Fibroblast of the aortic adventitia (primary cell): Measurements from ENCODE around the gene SYTL5. TPM values are rescaled to one million over a fixed set of nuclear protein-coding genes. Genes with fewer than 3 reads are reported as not detected.

ENCODE experiments used
- DNase-seq: peaks from one replicate; pipeline ENCODE4 v3.0.0-alpha.2; 2010; ENCODE audit warnings: low read depth
- H3K4me3 ChIP-seq: 2 replicates; pipeline ENCODE4 v1.5.1; 2011; ENCODE audit warnings: low read depth, mild to moderate bottlenecking, control low read depth, low read length, moderate library complexity
- total RNA-seq: library from RNA; depleted of rRNA; stranded (reverse); fragments of >200 nt; gene quantifications from 2 replicates; pipeline ENCODE4 v1.2.3, GENCODE V29; 2012; ENCODE audit warnings: low replicate concordance
- TF ChIP-seq, protein P1 (sequence below): IDR thresholded peaks from 2 replicates; pipeline ENCODE4 v1.5.1; 2011; ENCODE audit warnings: mild to moderate bottlenecking, low read length, control low read depth, inconsistent platforms; ENCODE audit not compliant: insufficient read depth

Gene SYTL5
- total RNA-seq, 1 donor = 0.36 TPM

GRCh38 chrX:38045538-38046096, 39.3 kb downstream of the SYTL5 start:
- TF ChIP-seq, protein P1, sequence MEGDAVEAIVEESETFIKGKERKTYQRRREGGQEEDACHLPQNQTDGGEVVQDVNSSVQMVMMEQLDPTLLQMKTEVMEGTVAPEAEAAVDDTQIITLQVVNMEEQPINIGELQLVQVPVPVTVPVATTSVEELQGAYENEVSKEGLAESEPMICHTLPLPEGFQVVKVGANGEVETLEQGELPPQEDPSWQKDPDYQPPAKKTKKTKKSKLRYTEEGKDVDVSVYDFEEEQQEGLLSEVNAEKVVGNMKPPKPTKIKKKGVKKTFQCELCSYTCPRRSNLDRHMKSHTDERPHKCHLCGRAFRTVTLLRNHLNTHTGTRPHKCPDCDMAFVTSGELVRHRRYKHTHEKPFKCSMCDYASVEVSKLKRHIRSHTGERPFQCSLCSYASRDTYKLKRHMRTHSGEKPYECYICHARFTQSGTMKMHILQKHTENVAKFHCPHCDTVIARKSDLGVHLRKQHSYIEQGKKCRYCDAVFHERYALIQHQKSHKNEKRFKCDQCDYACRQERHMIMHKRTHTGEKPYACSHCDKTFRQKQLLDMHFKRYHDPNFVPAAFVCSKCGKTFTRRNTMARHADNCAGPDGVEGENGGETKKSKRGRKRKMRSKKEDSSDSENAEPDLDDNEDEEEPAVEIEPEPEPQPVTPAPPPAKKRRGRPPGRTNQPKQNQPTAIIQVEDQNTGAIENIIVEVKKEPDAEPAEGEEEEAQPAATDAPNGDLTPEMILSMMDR = no peak
- peak; percentile 42 for DNase-seq
- no peak overlapping the region for H3K4me3 ChIP-seq

- TF ChIP-seq, protein P1 = no peak
- DNase-seq = no peak
- no peak overlapping the region for H3K4me3 ChIP-seq
Observed at GRCh38 chrX:38048886-38049285, 42.5 kb downstream of the SYTL5 start.

DNA sequence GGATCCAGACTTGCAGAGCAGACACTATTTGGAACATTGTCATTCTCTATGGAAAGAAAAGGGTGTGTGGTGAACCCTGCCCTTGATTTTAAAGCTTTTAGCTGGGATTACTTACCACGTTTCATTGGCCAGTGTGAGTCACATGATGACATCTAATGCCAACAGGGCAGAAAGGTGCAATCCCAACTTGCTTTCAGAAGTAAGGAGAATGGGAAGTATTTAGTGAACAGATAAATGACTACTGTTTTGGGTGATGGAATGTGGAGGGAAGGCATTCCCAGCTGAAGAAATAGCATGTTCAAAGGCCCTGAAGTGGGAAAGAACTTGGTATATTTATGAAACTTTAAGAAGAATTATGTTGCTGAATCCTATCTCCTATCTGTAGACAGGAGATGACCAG, 44.5 kb downstream of the SYTL5 start:
- H3K4me3 ChIP-seq = no peak overlapping the region
- TF ChIP-seq, protein P1 = no peak
- no peak for DNase-seq

DNA sequence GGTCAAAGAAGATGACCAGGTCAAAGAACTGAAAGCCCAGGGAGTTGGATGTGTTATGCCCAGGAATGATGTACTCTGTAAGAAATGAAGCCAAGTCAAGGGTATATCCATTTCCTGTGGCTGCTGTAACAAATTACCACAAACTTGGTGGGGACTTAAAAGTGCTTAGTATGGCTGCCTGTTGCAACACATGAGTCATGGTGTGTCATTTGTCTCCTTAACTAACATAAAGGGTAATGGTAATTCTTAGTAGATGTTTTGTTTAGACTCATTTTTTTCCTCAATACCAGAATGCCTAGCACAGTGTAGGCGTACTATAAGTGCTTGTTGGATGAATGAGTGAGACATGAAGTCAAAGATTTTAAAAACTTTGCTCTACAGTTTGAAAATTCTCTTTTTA, 45.7 kb downstream of the SYTL5 start:
- peak; percentile 78 for DNase-seq
- TF ChIP-seq, protein P1 = no peak
- no peak overlapping the region for H3K4me3 ChIP-seq

DNA sequence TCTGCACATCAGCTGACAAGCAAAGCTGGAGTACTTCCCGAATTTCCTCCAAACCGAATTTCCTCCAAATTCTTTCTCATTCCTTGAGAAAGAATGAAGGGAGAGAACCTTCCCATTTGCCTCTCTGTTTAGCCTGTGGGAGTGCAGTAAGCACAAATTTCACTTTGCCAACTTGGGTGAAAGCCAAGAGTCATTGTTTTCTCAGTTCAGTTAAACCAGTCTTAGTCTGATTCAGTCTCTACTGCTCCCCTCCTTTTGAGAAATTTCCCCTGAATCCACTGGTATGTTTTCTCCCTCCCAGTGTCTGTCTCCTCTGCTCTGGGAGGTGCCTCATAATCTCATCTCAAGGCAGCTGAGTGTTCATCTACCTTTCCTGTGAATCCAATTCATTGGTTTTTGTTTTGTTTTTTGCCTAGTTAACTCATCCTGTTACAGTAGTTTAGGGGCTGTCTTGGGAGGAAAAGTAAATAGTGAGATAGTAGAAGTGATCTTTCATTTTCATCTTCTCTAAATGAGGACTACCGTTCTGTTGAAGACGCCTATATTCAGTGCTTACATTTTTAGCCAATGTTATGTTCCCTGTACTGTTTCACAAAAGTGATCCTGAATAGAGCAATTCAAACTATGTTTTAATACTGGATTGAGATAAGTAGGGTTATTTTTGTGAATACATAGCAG, 49.0 kb downstream of the SYTL5 start:
- DNase-seq = peak; percentile 91
- TF ChIP-seq, protein P1 = no peak
- no peak overlapping the region for H3K4me3 ChIP-seq

GRCh38 chrX:38060331-38060878, 54.1 kb downstream of the SYTL5 start:
- DNase-seq = no peak

More at GRCh38 chrX:38060331-38060878, 54.1 kb downstream of the SYTL5 start:
- TF ChIP-seq, protein P1 = no peak
- H3K4me3 ChIP-seq = no peak overlapping the region
